ENCODE results near the gene SMURF1.

- TF ChIP-seq, protein P1, sequence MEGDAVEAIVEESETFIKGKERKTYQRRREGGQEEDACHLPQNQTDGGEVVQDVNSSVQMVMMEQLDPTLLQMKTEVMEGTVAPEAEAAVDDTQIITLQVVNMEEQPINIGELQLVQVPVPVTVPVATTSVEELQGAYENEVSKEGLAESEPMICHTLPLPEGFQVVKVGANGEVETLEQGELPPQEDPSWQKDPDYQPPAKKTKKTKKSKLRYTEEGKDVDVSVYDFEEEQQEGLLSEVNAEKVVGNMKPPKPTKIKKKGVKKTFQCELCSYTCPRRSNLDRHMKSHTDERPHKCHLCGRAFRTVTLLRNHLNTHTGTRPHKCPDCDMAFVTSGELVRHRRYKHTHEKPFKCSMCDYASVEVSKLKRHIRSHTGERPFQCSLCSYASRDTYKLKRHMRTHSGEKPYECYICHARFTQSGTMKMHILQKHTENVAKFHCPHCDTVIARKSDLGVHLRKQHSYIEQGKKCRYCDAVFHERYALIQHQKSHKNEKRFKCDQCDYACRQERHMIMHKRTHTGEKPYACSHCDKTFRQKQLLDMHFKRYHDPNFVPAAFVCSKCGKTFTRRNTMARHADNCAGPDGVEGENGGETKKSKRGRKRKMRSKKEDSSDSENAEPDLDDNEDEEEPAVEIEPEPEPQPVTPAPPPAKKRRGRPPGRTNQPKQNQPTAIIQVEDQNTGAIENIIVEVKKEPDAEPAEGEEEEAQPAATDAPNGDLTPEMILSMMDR (IDR thresholded peaks at IDR 0.05): no peak
- TF ChIP-seq POLR2AphosphoS5 (IDR thresholded peaks at IDR 0.05) (no peak), POLR2A (IDR thresholded peaks at IDR 0.05) (no peak), EP300 (IDR thresholded peaks at IDR 0.05) (no peak)
Measured at GRCh38 chr7:99027241-99027640, 116.7 kb downstream of the SMURF1 start.

All from sigmoid colon (tissue), 4 donors.